Epithelial cell of esophagus (primary cell): ENCODE measurements around the gene ZNHIT2.

Source experiments
- DNase-seq: peaks from one replicate; pipeline ENCODE4 v3.0.0; 2010; ENCODE audit warnings: low read depth
- H3K4me3 ChIP-seq: 2 replicates; pipeline ENCODE4 v1.5.1; 2011; ENCODE audit warnings: mild to moderate bottlenecking, low read length, control low read depth
- TF ChIP-seq, protein P1 (sequence below): IDR thresholded peaks from 2 replicates; pipeline ENCODE4 v1.5.1; 2011; ENCODE audit warnings: low read depth, mild to moderate bottlenecking, low read length, control low read depth, inconsistent platforms; ENCODE audit not compliant: insufficient read depth; ENCODE audit errors: missing control alignments

The ZNHIT2 gene

DNA sequence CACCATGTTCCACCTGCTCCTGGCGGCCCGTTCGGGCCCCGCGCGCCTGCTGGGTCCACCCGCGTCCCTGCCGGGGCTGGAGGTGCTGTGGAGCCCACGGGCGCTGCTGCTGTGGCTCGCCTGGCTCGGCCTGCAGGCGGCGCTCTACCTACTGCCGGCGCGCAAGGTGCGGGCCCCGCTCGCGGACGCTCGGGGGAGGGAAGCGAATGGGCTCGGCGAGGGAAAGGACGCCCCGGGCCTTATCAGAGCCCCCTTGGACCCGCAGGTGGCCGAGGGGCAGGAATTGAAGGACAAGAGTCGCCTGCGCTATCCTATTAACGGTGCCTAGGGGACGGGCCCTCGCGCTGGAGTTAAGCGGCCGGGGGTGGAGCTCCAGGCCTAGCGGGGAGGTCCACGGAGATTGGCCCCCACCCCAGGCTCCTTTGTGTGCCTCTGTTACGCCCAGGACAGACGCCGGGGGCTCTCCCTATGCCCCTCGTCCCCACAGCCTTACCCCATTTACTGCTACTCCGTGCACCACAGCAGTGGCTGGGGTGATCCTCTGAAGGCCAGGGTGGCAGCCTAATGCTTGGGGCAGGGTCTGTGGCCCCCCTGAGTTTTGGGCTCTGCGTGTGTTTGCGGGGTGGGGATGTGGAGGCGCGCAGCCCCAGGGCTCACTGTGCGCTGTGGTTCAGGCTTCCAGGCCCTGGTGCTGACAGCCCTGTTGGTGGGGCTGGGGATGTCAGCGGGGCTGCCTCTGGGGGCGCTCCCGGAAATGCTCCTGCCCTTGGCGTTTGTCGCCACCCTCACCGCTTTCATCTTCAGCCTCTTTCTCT, 4.7 kb downstream of the ZNHIT2 start:
- peak overlapping the region; percentile 74 for H3K4me3 ChIP-seq
- peak; percentile 55 for DNase-seq

DNA sequence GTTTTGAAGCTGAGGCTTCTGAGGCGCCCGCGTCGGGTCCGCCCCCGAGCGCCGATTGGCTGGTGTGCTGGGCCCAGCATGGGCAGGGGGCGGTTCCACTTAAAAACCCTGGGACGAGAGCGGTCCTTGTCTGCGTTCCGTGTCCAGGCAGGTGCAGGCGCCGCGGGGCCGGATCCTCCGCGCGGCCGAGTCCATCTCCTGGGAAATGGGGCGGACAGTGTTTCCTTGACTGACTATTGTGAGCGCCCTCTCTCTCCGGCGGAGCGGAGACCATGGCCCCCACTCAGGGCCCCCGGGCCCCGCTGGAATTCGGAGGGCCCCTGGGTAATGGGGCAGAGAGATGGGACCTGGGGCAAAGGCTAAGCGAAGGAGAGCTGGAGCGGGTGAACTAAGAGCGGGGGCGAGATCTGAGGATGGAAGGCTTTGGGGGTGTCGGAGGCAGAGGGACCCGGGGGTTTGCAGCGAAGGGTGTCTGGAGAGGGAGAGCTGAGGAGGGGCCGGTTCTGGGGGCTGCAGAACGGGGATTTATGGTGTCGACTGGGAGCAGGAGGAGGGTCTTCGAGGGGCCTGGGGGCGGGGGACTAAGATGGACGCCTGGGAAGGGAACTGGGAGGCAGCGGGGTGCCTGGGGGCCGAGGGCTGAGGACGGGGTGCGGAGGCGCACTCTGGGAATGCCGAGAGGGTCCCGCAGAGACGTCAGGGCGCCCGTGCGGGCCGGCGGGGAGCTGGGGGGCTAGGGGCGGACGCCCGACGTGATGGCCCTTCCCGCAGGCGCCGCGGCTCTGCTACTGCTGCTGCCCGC, 5.6 kb downstream of the ZNHIT2 start, which contains the start of gene TM7SF2:
TSS of gene TM7SF2 (plus strand) at position 129 of the 802 bp plus-strand sequence. CDS start at position 273, 144 bp downstream.
- TF ChIP-seq, protein P1, sequence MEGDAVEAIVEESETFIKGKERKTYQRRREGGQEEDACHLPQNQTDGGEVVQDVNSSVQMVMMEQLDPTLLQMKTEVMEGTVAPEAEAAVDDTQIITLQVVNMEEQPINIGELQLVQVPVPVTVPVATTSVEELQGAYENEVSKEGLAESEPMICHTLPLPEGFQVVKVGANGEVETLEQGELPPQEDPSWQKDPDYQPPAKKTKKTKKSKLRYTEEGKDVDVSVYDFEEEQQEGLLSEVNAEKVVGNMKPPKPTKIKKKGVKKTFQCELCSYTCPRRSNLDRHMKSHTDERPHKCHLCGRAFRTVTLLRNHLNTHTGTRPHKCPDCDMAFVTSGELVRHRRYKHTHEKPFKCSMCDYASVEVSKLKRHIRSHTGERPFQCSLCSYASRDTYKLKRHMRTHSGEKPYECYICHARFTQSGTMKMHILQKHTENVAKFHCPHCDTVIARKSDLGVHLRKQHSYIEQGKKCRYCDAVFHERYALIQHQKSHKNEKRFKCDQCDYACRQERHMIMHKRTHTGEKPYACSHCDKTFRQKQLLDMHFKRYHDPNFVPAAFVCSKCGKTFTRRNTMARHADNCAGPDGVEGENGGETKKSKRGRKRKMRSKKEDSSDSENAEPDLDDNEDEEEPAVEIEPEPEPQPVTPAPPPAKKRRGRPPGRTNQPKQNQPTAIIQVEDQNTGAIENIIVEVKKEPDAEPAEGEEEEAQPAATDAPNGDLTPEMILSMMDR: no peak
- H3K4me3 ChIP-seq: peak within 1 kb of the TSS; percentile 74
- peak; percentile 98 for DNase-seq

More for the DNA sequence above, 4.7 kb downstream of the ZNHIT2 start:
- TF ChIP-seq, protein P1: peak; percentile 52

DNA sequence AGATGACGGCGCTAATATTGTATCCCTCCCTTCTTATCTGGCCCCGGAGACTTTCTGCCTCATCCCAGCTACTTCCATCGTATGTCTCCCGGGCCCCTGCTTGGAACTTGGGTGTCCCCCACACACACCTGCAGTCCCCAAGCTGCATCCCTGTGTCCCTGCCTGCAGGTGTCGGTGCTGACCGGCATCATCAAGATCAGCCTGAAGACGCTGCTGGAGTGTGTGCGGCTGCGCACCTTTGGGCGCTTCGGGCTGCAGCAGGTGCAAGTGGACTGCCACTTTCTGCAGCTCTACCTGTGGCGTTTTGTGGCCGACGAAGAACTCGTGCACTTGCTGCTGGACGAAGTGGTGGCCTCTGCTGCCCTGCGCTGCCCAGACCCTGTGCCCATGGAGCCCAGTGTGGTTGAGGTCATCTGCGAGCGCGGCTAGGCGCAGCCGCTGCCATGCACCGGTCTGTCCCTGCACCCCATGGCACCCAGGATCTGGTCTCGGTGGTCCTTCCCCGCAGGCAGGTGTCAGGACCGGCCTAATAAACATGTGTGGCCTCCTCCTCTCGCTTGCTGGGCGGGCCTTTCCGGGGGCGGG, 6.2 kb downstream of the ZNHIT2 start:
- DNase-seq: no peak
- no peak overlapping the region for H3K4me3 ChIP-seq
- TF ChIP-seq, protein P1: no peak

DNA sequence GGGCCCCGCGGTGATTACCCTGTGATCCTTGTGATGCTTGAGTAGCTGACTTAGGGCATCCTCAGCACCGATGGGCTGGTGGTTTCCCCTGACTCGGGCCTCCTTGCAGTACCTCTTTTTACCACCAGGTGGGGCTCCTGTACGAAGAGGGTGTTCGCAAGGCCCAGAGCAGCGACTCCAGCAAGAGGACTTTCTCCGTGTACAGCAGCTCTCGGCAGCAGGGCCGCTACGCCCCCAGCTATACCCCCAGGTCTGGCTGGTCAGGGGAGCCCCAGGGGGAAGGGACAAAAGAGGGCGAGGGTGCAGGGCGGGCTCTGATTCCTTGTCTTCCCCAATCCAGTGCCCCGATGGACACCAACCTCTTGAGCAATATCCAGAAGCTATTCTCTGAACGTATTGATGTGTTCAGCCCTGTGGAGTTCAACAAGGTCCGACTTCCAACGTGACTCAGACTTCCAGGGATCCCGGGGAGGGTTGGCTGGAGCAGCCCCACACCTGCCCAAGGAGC, 7.1 kb downstream of the ZNHIT2 start:
- peak; percentile 78 for DNase-seq
- H3K4me3 ChIP-seq: no peak overlapping the region
- TF ChIP-seq, protein P1: peak; percentile 96

DNA sequence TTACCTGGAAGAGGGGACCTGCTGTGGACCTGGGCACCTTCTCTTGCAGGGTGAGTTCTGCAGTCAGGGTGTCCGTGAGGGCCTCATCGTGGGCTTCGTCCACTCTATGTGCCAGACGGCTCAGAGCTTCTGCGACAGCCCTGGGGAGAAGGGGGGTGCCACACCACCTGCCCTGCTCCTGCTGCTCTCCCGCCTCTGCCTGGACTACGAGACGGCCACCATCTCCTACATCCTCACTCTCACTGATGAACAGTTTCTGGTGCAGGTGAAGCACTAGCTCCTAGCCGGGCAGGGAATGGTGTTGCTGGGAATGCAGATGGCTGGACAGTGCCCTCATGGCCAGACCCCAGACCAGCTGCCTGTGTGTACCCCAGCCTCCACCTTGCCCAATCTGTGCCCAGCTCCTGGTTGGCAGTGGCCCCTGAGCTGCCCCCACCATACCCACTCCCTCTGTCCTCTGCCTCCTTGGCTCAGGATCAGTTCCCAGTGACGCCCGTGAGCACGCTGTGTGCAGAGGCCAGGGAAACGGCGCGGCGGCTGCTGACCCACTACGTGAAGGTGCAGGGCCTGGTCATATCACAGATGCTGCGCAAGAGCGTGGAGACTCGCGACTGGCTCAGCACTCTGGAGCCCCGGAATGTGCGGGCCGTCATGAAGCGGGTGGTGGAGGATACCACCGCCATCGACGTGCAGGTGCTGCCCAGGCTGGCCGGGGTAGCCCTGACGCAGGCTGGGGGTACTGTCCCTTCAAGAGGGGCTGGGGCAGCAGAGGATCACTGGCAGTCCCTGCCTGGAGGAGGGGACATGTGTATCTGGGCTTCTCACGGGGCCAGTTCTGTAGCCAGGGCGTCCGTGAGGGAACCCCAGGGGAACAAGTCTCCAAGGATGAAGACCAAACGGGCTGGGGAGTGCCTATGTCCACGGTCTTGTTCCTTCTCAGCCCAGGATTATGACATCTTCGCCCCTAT, 8.0 kb downstream of the ZNHIT2 start:
- TF ChIP-seq, protein P1: no peak
- no peak overlapping the region for H3K4me3 ChIP-seq

More for the DNA sequence above, 8.0 kb downstream of the ZNHIT2 start:
- DNase-seq: no peak
